HG03097 (cell line): ENCODE data around the gene LCNL1.

Experiments used
- ATAC-seq: cut with Tn5 transposase; IDR thresholded peaks from one replicate; pipeline ENCODE4 v1.9.1; 2021; ENCODE audit not compliant: unreplicated experiment, low FRiP score

The LCNL1 gene

GRCh38 chr9:136946228-136947027, 36.4 kb upstream of the LCNL1 start:
- no peak for ATAC-seq

GRCh38 chr9:136947028-136947891, 35.5 kb upstream of the LCNL1 start:
- ATAC-seq = no peak

GRCh38 chr9:136947955-136948510, 34.8 kb upstream of the LCNL1 start:
- ATAC-seq = no peak

GRCh38 chr9:136949239-136949816, 33.5 kb upstream of the LCNL1 start:
- ATAC-seq = no peak

GRCh38 chr9:136949817-136950655, 32.8 kb upstream of the LCNL1 start:
- ATAC-seq = peak; percentile 74

GRCh38 chr9:136950656-136951276, 32.0 kb upstream of the LCNL1 start:
- ATAC-seq = no peak

GRCh38 chr9:136951541-136952320, 31.1 kb upstream of the LCNL1 start, which contains the start of gene LCN12:
Gene LCN12 (plus strand): TSS chr9:136952273. CDS start chr9:136952328, 55 bp downstream.
- ATAC-seq = no peak

GRCh38 chr9:136952321-136952850, 30.4 kb upstream of the LCNL1 start:
- no peak for ATAC-seq

GRCh38 chr9:136952876-136953770, 29.7 kb upstream of the LCNL1 start:
- no peak for ATAC-seq

- ATAC-seq = no peak
Measured at GRCh38 chr9:136953771-136954269, 29.0 kb upstream of the LCNL1 start.

GRCh38 chr9:136954270-136955083, 28.3 kb upstream of the LCNL1 start:
- ATAC-seq = no peak

GRCh38 chr9:136955202-136955942, 27.4 kb upstream of the LCNL1 start:
- no peak for ATAC-seq

GRCh38 chr9:136955943-136956335, 26.9 kb upstream of the LCNL1 start:
- no peak for ATAC-seq

GRCh38 chr9:136956604-136957003, 26.2 kb upstream of the LCNL1 start:
- no peak for ATAC-seq

- ATAC-seq = no peak
Measured at GRCh38 chr9:136957461-136957860, 25.3 kb upstream of the LCNL1 start.

GRCh38 chr9:136957901-136958300, 24.9 kb upstream of the LCNL1 start:
- ATAC-seq = no peak
